WTC11 (cell line): ENCODE results near the gene GAA.

Experiments
- GRHL2 ChIP-seq: fragments of 250-450 bp; sonication (Bioruptor Pico); IDR thresholded peaks from 2 replicates; pipeline ENCODE4 v1.8.0; 2022; ENCODE audit warnings: mild to moderate bottlenecking, moderate library complexity; ENCODE audit not compliant: insufficient replicate concordance, severe bottlenecking
- IRF2 ChIP-seq: sonication (generic); formaldehyde crosslinking; IDR thresholded peaks from 2 replicates; pipeline ENCODE4 v1.8.0; 2022; ENCODE audit warnings: low read depth, missing genetic modification reagents, borderline replicate concordance
- TCF7 ChIP-seq: sonication (generic); formaldehyde crosslinking; IDR thresholded peaks from 2 replicates; pipeline ENCODE4 v1.8.0; 2022; ENCODE audit warnings: mild to moderate bottlenecking, low read depth, missing genetic modification reagents, moderate library complexity
- TP53 ChIP-seq: sonication (generic); formaldehyde crosslinking; IDR thresholded peaks from 2 replicates; pipeline ENCODE4 v1.8.1; 2023; ENCODE audit warnings: mild to moderate bottlenecking, missing genetic modification reagents
- TF ChIP-seq, protein P1 (sequence below): sonication (generic); formaldehyde crosslinking; conservative IDR thresholded peaks from 2 replicates; pipeline ENCODE4 v1.8.1; 2022; ENCODE audit warnings: mild to moderate bottlenecking, missing genetic modification reagents
- TF ChIP-seq, protein P2 (sequence below): sonication (generic); formaldehyde crosslinking; IDR thresholded peaks from 2 replicates; pipeline ENCODE4 v1.8.1; 2022; ENCODE audit warnings: missing genetic modification reagents, borderline replicate concordance
- TF ChIP-seq, protein P3 (sequence below): fragments of 250-450 bp; sonication (Bioruptor Pico); conservative IDR thresholded peaks from 2 replicates; pipeline ENCODE4 v1.9.0; 2021; ENCODE audit warnings: mild to moderate bottlenecking
- TF ChIP-seq, protein P4 (sequence below): fragments of 200-600 bp; IDR thresholded peaks from 2 replicates; pipeline ENCODE4 v1.8.0; 2022; ENCODE audit warnings: antibody characterized with exemption
- TF ChIP-seq, protein P5 (sequence below): sonication (generic); formaldehyde crosslinking; IDR thresholded peaks from 2 replicates; pipeline ENCODE4 v1.8.1; 2023; ENCODE audit warnings: mild to moderate bottlenecking, missing genetic modification reagents, moderate library complexity

DNA sequence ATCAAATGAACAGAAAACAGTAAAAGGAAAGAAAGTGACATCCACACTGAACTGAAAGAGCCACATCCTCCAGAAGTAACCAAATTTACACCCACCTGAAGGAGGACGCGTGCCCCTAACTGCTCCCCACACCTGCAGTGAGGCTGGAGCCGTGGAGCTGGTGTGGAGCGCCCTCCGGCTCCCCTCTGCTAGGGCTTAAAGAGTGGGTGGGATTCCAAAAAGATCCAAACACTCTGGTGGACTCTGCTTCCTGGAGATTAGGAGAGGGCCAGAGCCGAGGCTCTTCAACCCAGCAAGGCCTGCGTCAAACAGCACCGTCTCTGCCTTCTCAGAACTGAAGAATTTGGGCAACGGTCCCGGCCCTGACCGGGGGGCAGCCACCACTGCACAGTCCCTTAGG, 49.7 kb upstream of the GAA start:
- no peak for TF ChIP-seq GRHL2 (CRISPR knock-in tag)
- TF ChIP-seq, protein P1, sequence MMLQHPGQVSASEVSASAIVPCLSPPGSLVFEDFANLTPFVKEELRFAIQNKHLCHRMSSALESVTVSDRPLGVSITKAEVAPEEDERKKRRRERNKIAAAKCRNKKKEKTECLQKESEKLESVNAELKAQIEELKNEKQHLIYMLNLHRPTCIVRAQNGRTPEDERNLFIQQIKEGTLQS (CRISPR knock-in tag): no peak
- TF ChIP-seq, protein P2, sequence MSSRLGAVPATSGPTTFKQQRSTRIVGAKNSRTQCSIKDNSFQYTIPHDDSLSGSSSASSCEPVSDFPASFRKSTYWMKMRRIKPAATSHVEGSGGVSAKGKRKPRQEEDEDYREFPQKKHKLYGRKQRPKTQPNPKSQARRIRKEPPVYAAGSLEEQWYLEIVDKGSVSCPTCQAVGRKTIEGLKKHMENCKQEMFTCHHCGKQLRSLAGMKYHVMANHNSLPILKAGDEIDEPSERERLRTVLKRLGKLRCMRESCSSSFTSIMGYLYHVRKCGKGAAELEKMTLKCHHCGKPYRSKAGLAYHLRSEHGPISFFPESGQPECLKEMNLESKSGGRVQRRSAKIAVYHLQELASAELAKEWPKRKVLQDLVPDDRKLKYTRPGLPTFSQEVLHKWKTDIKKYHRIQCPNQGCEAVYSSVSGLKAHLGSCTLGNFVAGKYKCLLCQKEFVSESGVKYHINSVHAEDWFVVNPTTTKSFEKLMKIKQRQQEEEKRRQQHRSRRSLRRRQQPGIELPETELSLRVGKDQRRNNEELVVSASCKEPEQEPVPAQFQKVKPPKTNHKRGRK: no peak
- TF ChIP-seq, protein P3, sequence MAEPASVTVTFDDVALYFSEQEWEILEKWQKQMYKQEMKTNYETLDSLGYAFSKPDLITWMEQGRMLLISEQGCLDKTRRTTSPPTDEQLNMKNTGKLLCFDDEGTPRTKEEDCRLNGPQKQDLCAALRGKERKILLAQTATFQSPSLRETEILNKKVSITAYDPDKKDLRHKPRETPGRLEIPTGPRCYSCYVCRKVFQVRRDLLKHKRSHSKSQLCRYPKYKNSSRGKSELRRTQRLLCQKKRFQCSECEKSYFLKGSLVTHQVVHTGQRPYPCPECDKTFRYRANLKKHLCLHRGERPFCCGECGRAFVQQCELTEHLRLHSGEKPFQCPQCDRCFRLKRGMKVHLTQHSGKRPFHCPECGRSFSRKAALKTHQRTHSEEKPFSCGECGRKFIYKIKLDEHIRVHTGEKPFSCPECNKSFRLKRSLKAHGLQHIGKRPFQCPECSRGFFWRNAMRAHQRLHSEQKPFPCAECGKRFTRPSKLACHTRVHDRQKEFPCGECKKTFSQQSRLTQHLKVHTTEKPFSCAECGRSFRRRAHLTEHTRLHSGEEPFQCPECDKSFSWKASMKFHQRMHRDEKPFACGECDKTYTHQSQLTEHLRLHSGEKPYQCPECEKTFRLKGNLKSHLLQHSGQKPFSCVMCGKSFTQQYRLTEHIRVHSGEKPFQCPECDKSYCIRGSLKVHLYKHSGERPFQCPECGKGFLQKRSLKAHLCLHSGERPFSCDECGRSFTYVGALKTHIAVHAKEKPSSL (CRISPR knock-in tag): no peak
- no peak for TF ChIP-seq IRF2 (CRISPR knock-in tag)
- TF ChIP-seq, protein P4, sequence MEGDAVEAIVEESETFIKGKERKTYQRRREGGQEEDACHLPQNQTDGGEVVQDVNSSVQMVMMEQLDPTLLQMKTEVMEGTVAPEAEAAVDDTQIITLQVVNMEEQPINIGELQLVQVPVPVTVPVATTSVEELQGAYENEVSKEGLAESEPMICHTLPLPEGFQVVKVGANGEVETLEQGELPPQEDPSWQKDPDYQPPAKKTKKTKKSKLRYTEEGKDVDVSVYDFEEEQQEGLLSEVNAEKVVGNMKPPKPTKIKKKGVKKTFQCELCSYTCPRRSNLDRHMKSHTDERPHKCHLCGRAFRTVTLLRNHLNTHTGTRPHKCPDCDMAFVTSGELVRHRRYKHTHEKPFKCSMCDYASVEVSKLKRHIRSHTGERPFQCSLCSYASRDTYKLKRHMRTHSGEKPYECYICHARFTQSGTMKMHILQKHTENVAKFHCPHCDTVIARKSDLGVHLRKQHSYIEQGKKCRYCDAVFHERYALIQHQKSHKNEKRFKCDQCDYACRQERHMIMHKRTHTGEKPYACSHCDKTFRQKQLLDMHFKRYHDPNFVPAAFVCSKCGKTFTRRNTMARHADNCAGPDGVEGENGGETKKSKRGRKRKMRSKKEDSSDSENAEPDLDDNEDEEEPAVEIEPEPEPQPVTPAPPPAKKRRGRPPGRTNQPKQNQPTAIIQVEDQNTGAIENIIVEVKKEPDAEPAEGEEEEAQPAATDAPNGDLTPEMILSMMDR: no peak
- TF ChIP-seq TCF7: no peak
- TF ChIP-seq TP53 (CRISPR knock-in tag): no peak
- TF ChIP-seq, protein P5, sequence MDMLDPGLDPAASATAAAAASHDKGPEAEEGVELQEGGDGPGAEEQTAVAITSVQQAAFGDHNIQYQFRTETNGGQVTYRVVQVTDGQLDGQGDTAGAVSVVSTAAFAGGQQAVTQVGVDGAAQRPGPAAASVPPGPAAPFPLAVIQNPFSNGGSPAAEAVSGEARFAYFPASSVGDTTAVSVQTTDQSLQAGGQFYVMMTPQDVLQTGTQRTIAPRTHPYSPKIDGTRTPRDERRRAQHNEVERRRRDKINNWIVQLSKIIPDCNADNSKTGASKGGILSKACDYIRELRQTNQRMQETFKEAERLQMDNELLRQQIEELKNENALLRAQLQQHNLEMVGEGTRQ (CRISPR knock-in tag): no peak
